ENCODE results near the gene MRPL20.
"Not testable (repeated sequence)": the region's sequence is repeated elsewhere in the genome, so short reads cannot be mapped to it uniquely, and the experiment has no call there.

Gene MRPL20

DNA sequence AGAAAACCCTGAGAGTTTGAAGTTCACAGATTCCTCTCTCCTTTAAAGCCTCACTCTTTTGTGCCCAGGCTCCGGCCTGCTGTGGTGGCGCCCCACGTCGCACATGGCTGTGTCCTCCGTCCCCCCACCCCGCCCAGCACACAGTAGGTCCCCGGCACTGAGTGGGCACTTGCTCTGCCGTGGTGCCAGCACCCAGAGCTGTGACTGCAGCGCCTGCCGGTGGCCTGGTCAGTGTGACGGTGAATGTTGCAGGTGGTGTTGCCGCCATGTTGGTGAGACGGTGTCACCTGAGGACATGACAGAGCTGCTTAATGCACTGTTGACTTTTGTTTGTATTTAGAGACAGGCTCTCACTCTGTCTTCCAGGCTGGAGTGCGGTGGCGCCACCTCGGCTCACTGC, 45.8 kb upstream of the MRPL20 start:
- H3K4me1 ChIP-seq (ENCODE audit: control insufficient read depth, low read length) = no peaks in the 10 kb centered on the region
- H3F3A ChIP-seq (ENCODE audit: control insufficient read depth, insufficient read depth) = no peaks in the 10 kb centered on the region
- no peaks in the 10 kb centered on the region for H3K27me3 ChIP-seq (ENCODE audit: control insufficient read depth, low read length)
- no peaks in the 10 kb centered on the region for H3K9me2 ChIP-seq (replicated peaks; ENCODE audit: control insufficient read depth, low read length)
- H3K4me3 ChIP-seq (ENCODE audit: low read length) = no peak overlapping the region
- no peaks in the 10 kb centered on the region for H4K20me1 ChIP-seq (ENCODE audit: control insufficient read depth, insufficient read depth, low read depth, low read length)
- H3K4me2 ChIP-seq (ENCODE audit: low read length) = no peak overlapping the region
- H3K79me2 ChIP-seq (ENCODE audit: control insufficient read depth, low read length) = no peaks in the 10 kb centered on the region
- H3K9me3 ChIP-seq (ENCODE audit: control insufficient read depth, insufficient read depth, low read length) = no peaks in the 10 kb centered on the region
- no peaks in the 10 kb centered on the region for H3K36me3 ChIP-seq (ENCODE audit: control insufficient read depth, low read length)
- no peak overlapping the region for H3K27ac ChIP-seq (ENCODE audit: low read depth, low read length)
- TF ChIP-seq EZH2phosphoT487 (IDR thresholded peaks at IDR 0.05; ENCODE audit: borderline replicate concordance, low read length) = no peak
- TF ChIP-seq, protein P1, sequence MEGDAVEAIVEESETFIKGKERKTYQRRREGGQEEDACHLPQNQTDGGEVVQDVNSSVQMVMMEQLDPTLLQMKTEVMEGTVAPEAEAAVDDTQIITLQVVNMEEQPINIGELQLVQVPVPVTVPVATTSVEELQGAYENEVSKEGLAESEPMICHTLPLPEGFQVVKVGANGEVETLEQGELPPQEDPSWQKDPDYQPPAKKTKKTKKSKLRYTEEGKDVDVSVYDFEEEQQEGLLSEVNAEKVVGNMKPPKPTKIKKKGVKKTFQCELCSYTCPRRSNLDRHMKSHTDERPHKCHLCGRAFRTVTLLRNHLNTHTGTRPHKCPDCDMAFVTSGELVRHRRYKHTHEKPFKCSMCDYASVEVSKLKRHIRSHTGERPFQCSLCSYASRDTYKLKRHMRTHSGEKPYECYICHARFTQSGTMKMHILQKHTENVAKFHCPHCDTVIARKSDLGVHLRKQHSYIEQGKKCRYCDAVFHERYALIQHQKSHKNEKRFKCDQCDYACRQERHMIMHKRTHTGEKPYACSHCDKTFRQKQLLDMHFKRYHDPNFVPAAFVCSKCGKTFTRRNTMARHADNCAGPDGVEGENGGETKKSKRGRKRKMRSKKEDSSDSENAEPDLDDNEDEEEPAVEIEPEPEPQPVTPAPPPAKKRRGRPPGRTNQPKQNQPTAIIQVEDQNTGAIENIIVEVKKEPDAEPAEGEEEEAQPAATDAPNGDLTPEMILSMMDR (IDR thresholded peaks at IDR 0.05; ENCODE audit: low read depth, low read length, poor library complexity, severe bottlenecking) = no peak

DNA sequence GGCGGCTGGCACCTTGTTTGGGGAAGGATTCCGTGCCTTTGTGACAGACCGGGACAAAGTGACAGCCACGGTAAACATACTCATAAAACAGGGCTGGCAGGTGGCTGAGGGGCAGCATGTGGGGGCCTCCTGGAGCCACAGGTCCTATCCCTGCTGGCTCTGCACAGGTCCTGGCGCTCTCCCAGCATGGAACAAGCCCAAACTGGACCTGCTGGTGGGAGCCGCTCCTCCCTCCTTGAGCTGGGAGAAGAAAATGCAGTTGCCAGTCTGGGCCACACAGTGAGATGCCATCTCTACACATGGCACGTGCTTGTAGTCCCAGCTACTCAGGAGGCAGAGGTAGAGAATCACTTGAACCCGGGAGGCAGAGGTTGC, 45.3 kb upstream of the MRPL20 start:
- not testable (repeated sequence) for H3K9me3 ChIP-seq (ENCODE audit: control insufficient read depth, insufficient read depth, low read length); H3K36me3 ChIP-seq (ENCODE audit: control insufficient read depth, low read length); H4K20me1 ChIP-seq (ENCODE audit: control insufficient read depth, insufficient read depth, low read depth, low read length); H3K27ac ChIP-seq (ENCODE audit: low read depth, low read length); H3K4me2 ChIP-seq (ENCODE audit: low read length); H3K27me3 ChIP-seq (ENCODE audit: control insufficient read depth, low read length); H3K4me3 ChIP-seq (ENCODE audit: low read length); H3K4me1 ChIP-seq (ENCODE audit: control insufficient read depth, low read length); H3F3A ChIP-seq (ENCODE audit: control insufficient read depth, insufficient read depth); H3K9me2 ChIP-seq (replicated peaks; ENCODE audit: control insufficient read depth, low read length); H3K79me2 ChIP-seq (ENCODE audit: control insufficient read depth, low read length)

DNA sequence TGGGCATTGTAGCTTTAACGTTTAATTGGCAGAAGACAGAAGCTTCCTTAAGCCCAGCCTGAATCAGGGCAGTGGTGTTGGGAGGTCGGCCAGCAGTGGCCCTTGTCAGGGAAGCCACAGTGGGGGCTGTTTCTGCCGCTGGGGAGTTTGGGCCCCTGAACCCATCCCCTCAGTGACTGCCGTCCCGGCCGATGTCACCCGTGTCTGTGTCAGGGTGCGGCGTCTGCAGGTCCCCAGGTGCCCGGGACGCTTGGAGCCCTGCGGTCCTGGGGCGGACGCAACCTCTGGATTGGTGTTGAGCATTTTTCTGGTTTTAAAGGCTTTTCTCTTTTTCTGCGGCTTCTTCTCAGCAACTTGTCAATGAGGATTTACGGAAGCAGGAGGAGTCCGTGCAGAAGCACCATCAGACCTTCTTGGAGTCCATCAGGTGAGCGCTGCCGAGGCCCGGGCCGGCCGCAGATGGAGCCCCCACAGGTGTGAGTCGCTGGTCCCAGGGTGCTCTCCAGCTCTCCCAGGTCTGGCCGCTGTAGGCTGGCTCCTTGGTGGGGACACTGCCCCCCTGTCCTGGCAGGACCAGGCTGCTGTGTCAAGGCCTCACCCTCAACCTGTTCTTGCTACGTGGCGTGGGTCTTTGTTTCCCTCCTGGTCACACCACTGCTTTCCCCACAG, 44.7 kb upstream of the MRPL20 start:
- Histone ChIP-seq H3K4me2 (ENCODE audit: low read length) (no peak overlapping the region), H3K36me3 (ENCODE audit: control insufficient read depth, low read length) (no peaks in the 10 kb centered on the region), H3F3A (ENCODE audit: control insufficient read depth, insufficient read depth) (no peaks in the 10 kb centered on the region), H3K4me3 (ENCODE audit: low read length) (no peak overlapping the region), H4K20me1 (ENCODE audit: control insufficient read depth, insufficient read depth, low read depth, low read length) (no peaks in the 10 kb centered on the region), H3K9me2 (replicated peaks; ENCODE audit: control insufficient read depth, low read length) (no peaks in the 10 kb centered on the region), H3K9me3 (ENCODE audit: control insufficient read depth, insufficient read depth, low read length) (no peaks in the 10 kb centered on the region), H3K79me2 (ENCODE audit: control insufficient read depth, low read length) (no peaks in the 10 kb centered on the region), H3K27me3 (ENCODE audit: control insufficient read depth, low read length) (no peaks in the 10 kb centered on the region), H3K27ac (ENCODE audit: low read depth, low read length) (no peak overlapping the region), H3K4me1 (ENCODE audit: control insufficient read depth, low read length) (no peaks in the 10 kb centered on the region)
- no peak for TF ChIP-seq EZH2phosphoT487 (IDR thresholded peaks at IDR 0.05; ENCODE audit: borderline replicate concordance, low read length)
- TF ChIP-seq, protein P1 (IDR thresholded peaks at IDR 0.05; ENCODE audit: low read depth, low read length, poor library complexity, severe bottlenecking) = no peak

DNA sequence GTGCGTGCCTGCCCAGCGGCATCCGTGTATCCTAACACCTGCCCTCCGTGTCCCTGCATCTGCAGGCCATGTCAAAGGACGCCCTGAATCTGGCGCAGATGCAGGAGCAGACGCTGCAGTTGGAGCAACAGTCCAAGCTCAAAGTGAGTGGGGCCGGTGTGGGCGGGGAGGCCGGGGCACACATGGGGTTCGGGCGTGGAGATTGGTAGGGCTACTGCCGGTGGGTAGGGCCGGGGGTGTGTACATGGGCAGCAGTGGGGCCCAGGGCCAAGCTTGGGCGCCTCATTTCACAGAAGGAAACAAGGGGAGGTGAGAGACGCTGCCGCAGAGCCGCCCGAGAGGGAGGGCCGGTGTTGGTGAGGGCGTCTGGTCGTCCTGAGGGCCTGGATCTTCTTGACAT, 43.5 kb upstream of the MRPL20 start:
- not testable (repeated sequence) for H3K4me2 ChIP-seq (ENCODE audit: low read length); H3K27me3 ChIP-seq (ENCODE audit: control insufficient read depth, low read length); H3K9me2 ChIP-seq (replicated peaks; ENCODE audit: control insufficient read depth, low read length); H3K4me1 ChIP-seq (ENCODE audit: control insufficient read depth, low read length); H3K36me3 ChIP-seq (ENCODE audit: control insufficient read depth, low read length); H3K27ac ChIP-seq (ENCODE audit: low read depth, low read length); H3F3A ChIP-seq (ENCODE audit: control insufficient read depth, insufficient read depth); H3K79me2 ChIP-seq (ENCODE audit: control insufficient read depth, low read length); H3K4me3 ChIP-seq (ENCODE audit: low read length); H4K20me1 ChIP-seq (ENCODE audit: control insufficient read depth, insufficient read depth, low read depth, low read length); H3K9me3 ChIP-seq (ENCODE audit: control insufficient read depth, insufficient read depth, low read length)
